Gastrocnemius medialis (tissue), 4 donors: ENCODE results near the gene ATG2A. TPM values are rescaled to one million over a fixed set of nuclear protein-coding genes. Genes with fewer than 3 reads are reported as not detected.

Experiments
- ATAC-seq, 2 donors: fragments of 150-250 bp; one replicate each; pipeline ENCODE4 v1.9.1; 2016
- DNase-seq, 2 donors: peaks; one replicate each; pipeline ENCODE4 v3.0.0-alpha.2; 2019
- H3K27ac ChIP-seq, 4 donors: fragments of 200-600 bp; sonication (generic); 1 replicate in 1 of 4; 2 replicates in 3 of 4; pipeline ENCODE4 v1.5.1; 2016 to 2018; ENCODE audit warnings: mild to moderate bottlenecking in 2 of 4, moderate library complexity in 1 of 4
- H3K27me3 ChIP-seq, 3 donors: fragments of 200-600 bp; sonication (generic) in 2 of 3; 1 replicate in 1 of 3; 2 replicates in 2 of 3; pipeline versions ENCODE4 v1.5.1 to v1.6.0; 2016 to 2019; ENCODE audit warnings: mild to moderate bottlenecking in 1 of 3, moderate library complexity in 1 of 3
- H3K36me3 ChIP-seq, 2 donors: fragments of 200-600 bp; sonication (generic) in 1 of 2; one replicate each; pipeline ENCODE4 v1.5.1; 2017 to 2018
- H3K4me1 ChIP-seq, 2 donors: fragments of 200-600 bp; sonication (generic) in 1 of 2; one replicate each; pipeline ENCODE4 v1.5.1; 2016 to 2017; ENCODE audit warnings: mild to moderate bottlenecking in 2 of 2
- H3K4me3 ChIP-seq, 4 donors: fragments of 200-600 bp; sonication (generic) in 3 of 4; 1 replicate in 1 of 4; 2 replicates in 3 of 4; pipeline ENCODE4 v1.5.1; 2016 to 2019; ENCODE audit warnings: mild to moderate bottlenecking in 2 of 4
- H3K9me3 ChIP-seq, 3 donors: fragments of 200-600 bp; sonication (generic) in 2 of 3; 1 replicate in 1 of 3; 2 replicates in 2 of 3; pipeline ENCODE4 v1.5.1; 2016 to 2019
- CTCF ChIP-seq, 5 experiments: fragments of 450-650 bp in 3 of 5; fragments of 200-600 bp in 2 of 5; sonication (generic) in 2 of 5; IDR thresholded peaks in 4 of 5; conservative IDR thresholded peaks in 1 of 5; 1 replicate in 4 of 5; 2 replicates in 1 of 5; pipeline ENCODE4 v1.5.1; 2016 to 2019; ENCODE audit warnings: antibody characterized with exemption in 5 of 5, mild to moderate bottlenecking in 3 of 5, moderate library complexity in 3 of 5
- POLR2A ChIP-seq, 2 donors: fragments of 450-650 bp; IDR thresholded peaks; one replicate each; pipeline ENCODE4 v1.6.1; 2017; ENCODE audit warnings: antibody characterized with exemption in 2 of 2, mild to moderate bottlenecking in 2 of 2, moderate library complexity in 2 of 2
- in situ Hi-C, 4 donors: fragments of 200-750 bp; cut with MboI; loops; one replicate each; pipeline versions ENCODE4 v1.15.0 to v1.8.0; 2017; ENCODE audit warnings: low sequenced_read_pairs in 4 of 4
- intact Hi-C: fragments of 100-400 bp; cut with DNase I; formaldehyde crosslinking; loops from one replicate; pipeline ENCODE4 v1.15.1; 2023; ENCODE audit warnings: low total_unique reads
- total RNA-seq, 4 donors: library from RNA; depleted of rRNA; stranded (reverse); fragments of >200 nt; gene quantifications; one replicate each; pipeline versions ENCODE4 v1.1.0 to v1.2.3, GENCODE V29; 2016

Gene ATG2A
- total RNA-seq, 4 donors from 2014 or later = 10.7 to 97.5 (median 37.9) TPM

DNA sequence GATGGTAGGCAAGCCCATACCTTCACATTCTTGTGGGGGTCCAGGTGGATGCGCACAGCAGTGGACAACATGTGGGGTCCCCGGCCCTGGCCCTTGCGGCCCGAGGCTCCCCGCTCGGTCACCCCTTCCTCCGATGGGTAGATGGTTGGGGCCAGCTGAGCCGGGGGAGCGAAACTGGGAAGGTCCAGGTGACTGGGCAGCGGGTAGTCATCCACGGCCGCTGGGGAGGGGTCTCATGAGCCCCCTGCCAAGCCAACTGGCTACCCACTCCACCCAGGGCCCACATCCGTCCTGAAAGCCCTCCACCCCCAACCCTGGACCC, 10.7 kb downstream of the ATG2A start:
- no peaks in the 10 kb centered on the region for H3K9me3 ChIP-seq
- peaks cover 7 to 99% of the 10 kb centered on the region in 2 donors for H3K36me3 ChIP-seq
- H3K27me3 ChIP-seq = no peaks in the 10 kb centered on the region
- H3K4me1 ChIP-seq = no peaks in the 10 kb centered on the region
- intact Hi-C loops (no loop called here), in situ Hi-C loops (no loop called here)
- TF ChIP-seq CTCF (IDR thresholded peaks at IDR 0.05 in 4 of 5, conservative IDR thresholded peaks at IDR 0.05 in 1 of 5) (no peak), POLR2A (IDR thresholded peaks at IDR 0.05) (no peak)
- ATAC-seq = no peak
- H3K4me3 ChIP-seq = no peak overlapping the region
- H3K27ac ChIP-seq = no peak overlapping the region
- DNase-seq = no peak

DNA sequence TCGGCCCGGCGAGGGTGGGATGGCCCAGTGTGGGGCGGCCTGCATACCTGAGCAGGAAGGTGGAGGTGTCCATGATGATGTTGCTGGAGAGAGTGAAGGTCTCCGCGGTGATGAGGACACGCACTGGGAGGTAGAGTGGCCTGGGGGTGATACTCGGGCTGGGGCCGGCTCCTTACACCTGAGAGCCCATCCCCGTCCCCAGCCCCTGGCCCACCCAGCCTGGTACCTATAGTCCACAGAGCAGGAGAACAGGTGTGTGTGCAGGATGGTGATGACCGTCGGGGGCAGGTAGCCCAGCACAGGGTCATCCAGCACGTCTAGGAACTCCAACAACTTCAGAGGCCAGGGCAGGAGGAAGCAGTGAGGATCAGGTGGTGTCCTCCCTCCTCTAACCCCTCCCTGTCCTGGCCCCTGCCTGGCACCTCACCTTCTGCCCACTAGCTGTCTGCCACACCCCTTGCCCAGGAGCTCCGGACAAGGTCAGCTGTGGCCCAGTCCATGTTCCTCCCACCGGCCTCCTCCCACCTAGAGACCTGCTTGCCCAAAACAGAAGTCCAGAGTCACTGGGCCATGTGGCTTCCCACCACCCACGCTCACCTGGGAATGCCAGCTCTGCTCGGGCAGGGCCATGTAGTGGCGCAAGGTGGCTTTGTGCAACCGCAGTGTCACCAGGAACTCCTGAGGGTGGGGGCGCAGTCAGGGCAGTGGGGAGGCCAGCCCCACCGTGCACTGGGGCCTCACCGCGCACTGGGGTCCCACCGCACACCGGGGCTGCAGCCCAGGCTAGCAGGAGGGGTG, 11.3 kb downstream of the ATG2A start:
- intact Hi-C loops = no loop called here
- H3K9me3 ChIP-seq = no peaks in the 10 kb centered on the region
- DNase-seq (no peak), ATAC-seq (no peak)
- peaks cover 7 to 96% of the 10 kb centered on the region in 2 donors for H3K36me3 ChIP-seq
- no peaks in the 10 kb centered on the region for H3K27me3 ChIP-seq
- H3K4me3 ChIP-seq = no peak overlapping the region
- no peak for TF ChIP-seq CTCF (IDR thresholded peaks at IDR 0.05 in 4 of 5, conservative IDR thresholded peaks at IDR 0.05 in 1 of 5)
- no peak for TF ChIP-seq POLR2A (IDR thresholded peaks at IDR 0.05)
- H3K4me1 ChIP-seq = no peaks in the 10 kb centered on the region
- H3K27ac ChIP-seq = no peak overlapping the region
- in situ Hi-C loops = no loop called here

DNA sequence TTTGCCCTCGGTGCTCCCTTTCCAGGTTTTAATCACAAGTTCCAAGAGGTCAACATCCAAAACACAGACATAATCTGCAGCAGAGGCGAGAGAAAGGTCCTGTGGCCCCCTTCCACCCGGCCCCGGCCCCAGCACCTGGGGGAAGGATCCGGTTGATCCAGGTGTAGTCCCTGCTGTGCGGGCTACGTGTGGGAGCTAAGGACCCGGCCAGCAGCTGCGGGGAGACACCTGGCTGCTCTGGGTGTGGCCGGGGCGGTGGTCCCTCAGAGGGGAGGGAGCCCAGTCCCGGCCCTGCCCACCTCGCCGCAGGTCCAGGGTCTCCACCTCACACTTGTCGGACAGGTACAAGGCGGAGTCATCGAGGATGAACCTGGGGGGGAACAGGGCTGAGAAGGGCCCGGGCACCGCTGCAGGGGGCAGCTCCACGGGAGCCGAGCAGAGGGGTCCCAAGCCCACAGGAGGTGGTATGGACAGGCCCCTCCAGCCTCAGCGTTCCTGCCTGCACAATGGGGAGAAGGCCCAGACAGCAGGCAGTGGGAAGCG, 13.6 kb downstream of the ATG2A start:
- ATAC-seq (no peak), DNase-seq (no peak)
- no peaks in the 10 kb centered on the region for H3K4me1 ChIP-seq
- no peaks in the 10 kb centered on the region for H3K27me3 ChIP-seq
- H3K36me3 ChIP-seq = peaks cover 7 to 84% of the 10 kb centered on the region in 2 donors
- H3K27ac ChIP-seq = no peak overlapping the region
- H3K9me3 ChIP-seq = no peaks in the 10 kb centered on the region
- H3K4me3 ChIP-seq = no peak overlapping the region
- intact Hi-C loops (no loop called here), in situ Hi-C loops (no loop called here)
- TF ChIP-seq CTCF (IDR thresholded peaks at IDR 0.05 in 4 of 5, conservative IDR thresholded peaks at IDR 0.05 in 1 of 5) (no peak), POLR2A (IDR thresholded peaks at IDR 0.05) (no peak)

- Histone ChIP-seq H3K4me1 (no peaks in the 10 kb centered on the region), H3K27ac (no peak overlapping the region), H3K27me3 (no peaks in the 10 kb centered on the region), H3K4me3 (no peak overlapping the region), H3K9me3 (no peaks in the 10 kb centered on the region), H3K36me3 (peaks cover 7 to 84% of the 10 kb centered on the region in 2 donors)
- DNase-seq (no peak), ATAC-seq (no peak)
- in situ Hi-C loops (no loop called here), intact Hi-C loops (no loop called here)
- TF ChIP-seq POLR2A (IDR thresholded peaks at IDR 0.05) (no peak), CTCF (IDR thresholded peaks at IDR 0.05 in 4 of 5, conservative IDR thresholded peaks at IDR 0.05 in 1 of 5) (no peak)
Measured at GRCh38 chr11:64902102-64902900, 14.7 kb downstream of the ATG2A start.
